ENCODE results near the gene CLEC4A.
A peak's percentile ranks its signal among the peaks of the same experiment; 100 is the strongest.

CLEC4A gene

DNA sequence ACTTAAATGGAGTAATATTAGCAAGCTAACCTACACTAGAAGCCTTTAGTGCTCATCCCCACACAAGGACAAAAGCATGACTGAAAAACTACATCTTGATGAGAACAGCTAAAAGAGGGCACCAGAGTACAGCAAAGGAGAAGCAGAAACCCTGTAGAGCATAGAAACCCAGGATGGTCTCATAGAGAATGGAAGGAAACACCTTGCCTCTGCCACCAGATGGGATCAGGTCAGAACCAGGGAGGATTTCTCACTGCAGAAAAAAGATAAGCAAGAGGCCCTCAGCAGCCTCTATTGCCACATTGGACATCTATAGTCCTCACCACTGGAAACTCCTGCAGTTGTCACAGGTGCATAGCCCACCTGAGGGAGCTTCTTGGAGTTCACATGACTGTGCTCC lies 19.8 kb downstream of the CLEC4A start:
- no peak for DNase-seq
- Histone ChIP-seq H3K27me3 (no peaks in the 10 kb centered on the region), H3K36me3 (peaks cover 0 to 14% (median 0%) of the 10 kb centered on the region in 3 donors), H3K27ac (no peak overlapping the region), H3K4me1 (peaks cover 0 to 17% (median 9%) of the 10 kb centered on the region in 4 donors), H3K9me3 (peaks cover 0 to 3% (median 0%) of the 10 kb centered on the region in 3 donors), H3K4me3 (no peak overlapping the region)
- TF ChIP-seq, protein P1, sequence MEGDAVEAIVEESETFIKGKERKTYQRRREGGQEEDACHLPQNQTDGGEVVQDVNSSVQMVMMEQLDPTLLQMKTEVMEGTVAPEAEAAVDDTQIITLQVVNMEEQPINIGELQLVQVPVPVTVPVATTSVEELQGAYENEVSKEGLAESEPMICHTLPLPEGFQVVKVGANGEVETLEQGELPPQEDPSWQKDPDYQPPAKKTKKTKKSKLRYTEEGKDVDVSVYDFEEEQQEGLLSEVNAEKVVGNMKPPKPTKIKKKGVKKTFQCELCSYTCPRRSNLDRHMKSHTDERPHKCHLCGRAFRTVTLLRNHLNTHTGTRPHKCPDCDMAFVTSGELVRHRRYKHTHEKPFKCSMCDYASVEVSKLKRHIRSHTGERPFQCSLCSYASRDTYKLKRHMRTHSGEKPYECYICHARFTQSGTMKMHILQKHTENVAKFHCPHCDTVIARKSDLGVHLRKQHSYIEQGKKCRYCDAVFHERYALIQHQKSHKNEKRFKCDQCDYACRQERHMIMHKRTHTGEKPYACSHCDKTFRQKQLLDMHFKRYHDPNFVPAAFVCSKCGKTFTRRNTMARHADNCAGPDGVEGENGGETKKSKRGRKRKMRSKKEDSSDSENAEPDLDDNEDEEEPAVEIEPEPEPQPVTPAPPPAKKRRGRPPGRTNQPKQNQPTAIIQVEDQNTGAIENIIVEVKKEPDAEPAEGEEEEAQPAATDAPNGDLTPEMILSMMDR (IDR thresholded peaks at IDR 0.05) = no peak
- intact Hi-C loops (cut with DNase I; ENCODE audit: low total_unique reads) = no loop called here

DNA sequence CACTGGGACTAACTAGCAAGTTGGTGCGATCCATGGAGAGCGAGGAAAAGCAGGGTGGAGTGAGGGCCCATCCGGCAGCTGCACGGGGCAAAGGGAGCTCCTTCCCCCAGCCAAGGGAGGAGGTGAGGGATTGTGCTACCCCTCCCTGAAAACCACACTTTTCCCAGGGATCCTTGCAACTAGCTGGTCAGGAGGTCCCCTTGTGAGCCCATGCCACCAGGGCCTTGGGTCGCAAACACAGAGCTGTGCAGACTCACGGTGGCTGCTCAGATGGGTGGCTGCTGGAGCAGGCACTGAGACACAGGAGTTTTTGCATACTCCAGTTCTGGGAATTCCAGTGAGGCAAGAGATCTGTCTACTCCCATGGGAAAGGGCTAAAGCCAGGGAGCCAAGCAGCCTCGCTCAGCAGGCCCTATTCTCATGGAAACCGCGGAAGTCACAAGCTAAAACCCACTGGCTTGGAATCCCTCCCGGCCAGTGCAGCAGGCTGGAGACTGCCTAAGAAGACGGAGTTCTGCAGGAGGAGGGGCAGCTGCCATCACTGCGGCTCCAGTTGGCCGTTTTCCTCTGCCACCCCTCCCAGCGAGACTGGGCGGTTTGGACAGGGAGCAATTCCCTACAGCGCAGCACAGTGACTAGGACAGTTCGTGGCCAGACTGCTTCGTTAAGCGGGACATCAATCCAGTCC lies 22.5 kb downstream of the CLEC4A start:
- Histone ChIP-seq H3K4me1 (peaks cover 0 to 17% (median 9%) of the 10 kb centered on the region in 4 donors), H3K27ac (peak overlapping the region; percentile 83 to 88), H3K36me3 (peaks cover 0 to 8% (median 0%) of the 10 kb centered on the region in 3 donors), H3K9me3 (peaks cover 0 to 3% (median 0%) of the 10 kb centered on the region in 3 donors), H3K4me3 (peak overlapping the region; percentile 35 to 37), H3K27me3 (no peaks in the 10 kb centered on the region)
- TF ChIP-seq, protein P1 (IDR thresholded peaks at IDR 0.05) = no peak
- intact Hi-C loops (cut with DNase I; ENCODE audit: low total_unique reads) = no loop called here
- DNase-seq = peak; percentile 72 to 95

- H3K36me3 ChIP-seq = peaks cover 0 to 5% (median 0%) of the 10 kb centered on the region in 3 donors
- DNase-seq = no peak
- H3K4me3 ChIP-seq = peak overlapping the region; percentile 35 to 37
- peaks cover 0 to 17% (median 9%) of the 10 kb centered on the region in 4 donors for H3K4me1 ChIP-seq
- intact Hi-C loops (cut with DNase I; ENCODE audit: low total_unique reads) = no loop called here
- peaks cover 0 to 2% (median 0%) of the 10 kb centered on the region in 3 donors for H3K9me3 ChIP-seq
- H3K27ac ChIP-seq = peak overlapping the region; percentile 83 to 88
- no peaks in the 10 kb centered on the region for H3K27me3 ChIP-seq
- TF ChIP-seq, protein P1 (IDR thresholded peaks at IDR 0.05) = no peak
These were observed 23.0 kb downstream of the CLEC4A start for GRCh38 chr12:8146442-8146771.

- Histone ChIP-seq H3K36me3 (no peaks in the 10 kb centered on the region), H3K27me3 (no peaks in the 10 kb centered on the region), H3K4me1 (no peaks in the 10 kb centered on the region), H3K27ac (no peak overlapping the region), H3K4me3 (no peak overlapping the region), H3K9me3 (no peaks in the 10 kb centered on the region)
- intact Hi-C loops (cut with DNase I; ENCODE audit: low total_unique reads) = no loop called here
- DNase-seq = no peak
- TF ChIP-seq, protein P1 (IDR thresholded peaks at IDR 0.05) = no peak
These were observed 31.1 kb downstream of the CLEC4A start for GRCh38 chr12:8154526-8154925.

GRCh38 chr12:8156416-8156815 lies 33.0 kb downstream of the CLEC4A start:
- Histone ChIP-seq H3K27me3 (no peaks in the 10 kb centered on the region), H3K4me3 (no peak overlapping the region), H3K4me1 (no peaks in the 10 kb centered on the region), H3K9me3 (no peaks in the 10 kb centered on the region), H3K36me3 (no peaks in the 10 kb centered on the region), H3K27ac (no peak overlapping the region)
- TF ChIP-seq, protein P1 (IDR thresholded peaks at IDR 0.05) = no peak
- no peak for DNase-seq
- intact Hi-C loops (cut with DNase I; ENCODE audit: low total_unique reads) = no loop called here
